Superior temporal gyrus (tissue), 1 donor: ENCODE data around the gene FCSK.

Source experiments
- DNase-seq: peaks from one replicate; pipeline ENCODE4 v3.0.0-alpha.2; 2016; ENCODE audit errors: extremely low spot score

FCSK gene

GRCh38 chr16:70455910-70456309, 1.5 kb downstream of the FCSK start:
- no peak for DNase-seq

DNA sequence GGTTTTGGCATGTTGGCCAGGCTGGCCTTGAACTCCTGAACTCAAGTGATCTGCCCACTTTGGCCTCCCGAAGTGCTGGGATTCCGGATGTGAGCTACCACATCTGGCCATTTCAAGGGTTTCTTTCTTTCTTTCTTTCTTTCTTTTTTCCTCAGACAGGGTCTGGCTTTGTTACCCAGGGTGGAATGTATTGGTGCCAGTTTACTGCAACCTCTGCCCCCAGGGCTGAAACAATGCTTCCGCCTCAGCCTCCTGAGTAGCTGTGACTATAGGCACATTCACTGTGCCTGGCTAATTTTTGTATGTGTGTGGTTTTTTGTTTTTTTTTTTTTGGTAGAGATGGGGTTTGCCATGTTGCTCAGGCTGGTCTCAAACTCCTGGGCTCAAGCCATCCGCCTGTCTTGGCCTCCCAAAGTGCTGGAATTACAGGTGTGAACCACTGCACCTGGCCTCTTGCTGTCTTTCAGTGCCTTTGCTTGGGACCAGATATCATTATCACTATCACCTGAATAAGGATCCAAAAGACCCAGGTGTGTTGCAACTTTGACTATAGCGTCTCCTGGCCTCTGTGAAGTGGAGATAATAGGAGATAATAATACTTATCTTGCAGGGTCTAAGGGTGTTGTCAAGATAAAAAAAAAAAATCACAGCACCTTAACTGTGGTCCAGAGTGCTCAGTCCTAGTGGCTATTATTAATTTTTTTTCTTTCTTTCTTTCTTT, 3.2 kb downstream of the FCSK start:
- DNase-seq: no peak

GRCh38 chr16:70460737-70461261, 6.4 kb downstream of the FCSK start:
- DNase-seq: no peak

DNA sequence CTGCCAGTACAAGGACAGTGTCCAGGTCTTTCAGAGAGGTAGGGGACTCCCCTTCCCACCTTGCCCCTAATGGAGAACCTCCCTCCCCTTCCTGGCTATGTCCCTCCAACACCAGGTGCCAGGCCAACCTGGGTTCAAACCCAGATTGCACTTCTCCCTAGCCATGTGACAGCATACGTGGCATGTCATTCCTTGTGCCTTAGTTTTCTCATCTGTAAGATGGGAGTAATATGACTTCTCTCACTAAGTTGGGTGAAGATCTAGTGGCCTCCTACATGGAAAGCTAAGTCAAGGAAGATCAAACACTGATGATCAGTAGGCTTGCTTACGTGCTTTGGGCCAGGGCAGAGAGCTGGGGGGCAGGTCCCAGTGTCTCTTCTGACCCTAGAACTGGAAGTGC, 8.8 kb downstream of the FCSK start:
- DNase-seq: no peak

DNA sequence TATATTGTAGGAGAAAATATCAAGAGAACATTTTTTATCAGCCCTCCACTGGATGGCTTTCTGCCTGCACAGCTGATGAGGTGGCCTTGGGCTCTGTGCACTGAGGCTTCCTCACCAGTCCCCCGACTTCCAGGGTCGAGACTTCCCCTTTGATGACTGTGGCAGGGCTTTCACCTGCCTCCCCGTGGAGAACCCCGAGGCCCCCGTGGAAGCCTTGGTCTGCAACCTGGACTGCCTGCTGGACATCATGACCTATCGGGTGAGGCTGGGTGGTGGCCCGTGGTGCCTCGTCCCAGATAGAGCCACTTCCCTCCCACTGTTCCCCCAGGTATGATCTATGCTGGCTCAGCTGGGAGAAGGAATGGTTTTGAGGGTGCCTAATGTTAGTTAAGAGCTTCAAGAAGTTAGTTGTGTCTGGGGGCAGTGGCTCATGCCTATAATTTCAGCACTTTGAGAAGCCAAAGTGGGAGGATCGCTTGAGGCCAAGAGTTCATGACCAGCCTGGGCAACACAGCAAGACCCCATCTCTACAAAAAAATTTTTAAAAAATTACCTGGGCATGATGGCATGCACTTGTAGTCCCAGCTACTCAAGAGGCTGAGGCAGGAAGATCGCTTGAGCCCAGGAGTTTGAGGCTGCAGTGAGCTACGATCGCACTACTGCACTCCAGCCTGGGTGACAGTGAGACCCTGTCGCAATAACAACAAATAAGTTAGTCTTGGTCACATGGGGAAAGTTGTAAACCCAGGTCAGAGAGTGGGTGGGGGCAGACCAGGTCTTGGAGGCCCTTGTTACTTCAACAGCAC, 11.8 kb downstream of the FCSK start:
- no peak for DNase-seq

DNA sequence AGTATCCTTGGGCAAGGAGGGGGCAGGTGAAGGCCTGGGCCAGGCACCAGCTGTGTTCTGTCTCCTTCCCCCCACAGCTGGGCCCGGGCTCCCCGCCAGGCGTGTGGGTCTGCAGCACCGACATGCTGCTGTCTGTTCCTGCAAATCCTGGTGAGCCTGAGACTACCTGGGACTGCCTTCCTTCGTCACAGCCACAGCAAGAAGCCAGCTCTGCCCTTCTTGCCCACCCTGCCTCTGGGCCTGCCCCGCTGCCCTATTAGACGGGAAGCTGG, 12.3 kb downstream of the FCSK start:
- DNase-seq: no peak

DNA sequence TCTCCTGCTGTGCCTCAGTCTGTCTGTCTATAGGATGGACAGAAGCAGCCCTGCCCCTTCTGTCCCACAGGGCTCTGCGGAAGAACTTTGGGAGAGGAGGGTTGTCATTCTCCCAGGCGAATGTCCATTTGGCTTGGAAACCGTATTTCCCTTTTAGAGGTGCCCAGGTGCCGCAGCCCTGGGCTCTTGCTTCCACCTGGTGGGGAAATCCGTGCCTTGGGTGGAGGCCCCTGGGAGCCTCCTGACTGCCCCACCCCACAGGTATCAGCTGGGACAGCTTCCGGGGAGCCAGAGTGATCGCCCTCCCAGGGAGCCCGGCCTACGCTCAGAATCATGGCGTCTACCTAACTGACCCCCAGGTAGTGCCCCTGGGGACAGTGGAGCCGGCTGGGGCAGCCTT, 12.7 kb downstream of the FCSK start:
- no peak for DNase-seq

DNA sequence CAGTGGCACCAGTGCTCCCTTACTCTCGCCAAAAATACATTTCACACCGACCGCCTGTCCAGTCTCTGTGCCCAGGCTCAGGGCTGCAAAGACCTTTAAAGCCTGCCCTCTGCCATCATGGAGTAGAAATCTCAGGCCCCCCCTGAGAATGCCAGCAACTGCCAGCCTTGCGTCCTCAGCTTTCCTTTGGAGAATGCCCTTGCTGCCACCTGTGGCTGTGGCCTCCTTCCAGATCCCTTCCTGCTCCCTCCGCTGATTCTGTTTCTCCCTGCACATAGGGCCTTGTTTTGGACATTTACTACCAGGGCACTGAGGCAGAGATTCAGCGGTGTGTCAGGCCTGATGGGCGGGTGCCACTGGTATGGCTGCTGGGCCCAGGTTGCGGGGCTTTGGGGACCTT, 13.2 kb downstream of the FCSK start:
- no peak for DNase-seq

DNA sequence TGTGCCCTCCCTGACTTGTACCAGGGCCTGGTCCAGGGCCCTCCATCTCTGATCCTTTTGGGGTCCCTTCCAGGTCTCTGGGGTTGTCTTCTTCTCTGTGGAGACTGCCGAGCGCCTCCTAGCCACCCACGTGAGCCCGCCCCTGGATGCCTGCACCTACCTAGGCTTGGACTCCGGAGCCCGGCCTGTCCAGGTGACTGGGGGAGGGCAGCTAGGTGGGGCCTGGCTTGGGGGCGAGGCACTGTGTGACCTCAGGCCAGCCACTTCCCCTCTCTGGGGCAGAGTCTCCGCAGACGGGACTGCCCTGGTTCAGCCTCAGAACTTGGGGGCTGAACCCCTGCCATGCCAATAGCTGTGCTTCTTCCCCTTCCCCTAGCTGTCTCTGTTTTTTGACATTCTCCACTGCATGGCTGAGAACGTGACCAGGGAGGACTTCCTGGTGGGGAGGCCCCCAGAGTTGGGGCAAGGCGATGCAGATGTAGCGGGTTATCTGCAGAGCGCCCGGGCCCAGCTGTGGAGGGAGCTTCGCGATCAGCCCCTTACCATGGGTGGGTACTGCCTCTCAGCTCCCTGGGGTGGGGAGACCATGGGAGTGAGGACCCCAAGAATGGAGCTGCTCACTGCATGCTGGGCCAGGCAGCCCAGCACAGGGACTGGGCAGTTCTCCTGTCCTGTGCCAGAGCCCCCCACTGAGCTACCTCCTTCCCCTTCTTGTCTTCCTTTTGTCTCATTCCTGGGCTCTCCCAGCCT, 14.6 kb downstream of the FCSK start:
- no peak for DNase-seq

DNA sequence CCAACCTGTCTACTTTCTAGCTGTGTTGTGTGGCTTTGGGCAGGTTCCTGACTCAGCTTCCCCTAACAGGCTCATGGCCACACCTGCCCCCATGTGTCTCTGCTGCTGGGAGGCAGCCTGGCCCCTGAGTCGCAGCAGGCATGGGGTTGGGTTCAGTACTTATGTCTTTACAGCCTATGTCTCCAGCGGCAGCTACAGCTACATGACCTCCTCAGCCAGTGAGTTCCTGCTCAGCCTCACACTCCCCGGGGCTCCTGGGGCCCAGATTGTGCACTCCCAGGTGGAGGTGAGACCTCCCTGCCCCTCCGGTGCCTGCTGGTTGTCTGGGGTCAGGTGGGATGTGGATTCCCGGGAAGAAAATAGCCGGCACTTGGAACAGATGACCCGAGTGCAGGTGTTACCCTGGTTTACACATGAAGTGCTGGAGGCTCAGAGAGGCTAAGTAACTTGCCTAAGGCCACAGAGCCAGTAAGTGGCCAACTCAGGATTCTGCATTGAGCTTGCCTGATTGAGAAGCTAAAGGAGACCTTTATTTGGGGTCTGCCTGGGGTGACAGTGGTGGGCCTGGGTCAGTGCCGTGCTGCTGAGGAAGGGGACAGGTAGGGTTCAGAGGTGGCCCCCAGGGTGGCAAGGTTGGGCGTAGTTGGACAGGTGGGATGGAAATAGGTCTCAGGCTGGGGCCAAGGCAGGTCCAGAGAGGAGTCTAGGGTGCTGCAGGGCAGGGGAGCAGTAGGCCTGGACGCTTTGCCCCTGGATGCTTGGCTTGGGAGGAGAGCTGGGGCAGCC, 15.9 kb downstream of the FCSK start:
- no peak for DNase-seq

DNA sequence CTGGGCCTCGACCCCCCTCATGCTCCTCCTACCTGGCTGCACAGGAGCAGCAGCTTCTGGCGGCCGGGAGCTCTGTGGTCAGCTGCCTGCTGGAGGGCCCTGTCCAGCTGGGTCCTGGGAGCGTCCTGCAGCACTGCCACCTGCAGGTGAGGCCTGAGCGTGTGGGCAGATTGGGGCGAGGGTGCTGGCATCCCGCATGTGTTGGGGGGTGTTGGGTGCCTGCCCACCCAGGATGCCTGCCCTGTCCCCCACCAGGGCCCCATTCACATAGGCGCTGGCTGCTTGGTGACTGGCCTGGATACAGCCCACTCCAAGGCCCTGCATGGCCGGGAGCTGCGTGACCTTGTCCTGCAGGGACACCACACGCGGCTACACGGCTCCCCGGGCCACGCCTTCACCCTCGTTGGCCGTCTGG, 16.5 kb downstream of the FCSK start:
- DNase-seq: no peak

- no peak for DNase-seq
Observed at GRCh38 chr16:70472786-70473433, 18.5 kb downstream of the FCSK start.

DNA sequence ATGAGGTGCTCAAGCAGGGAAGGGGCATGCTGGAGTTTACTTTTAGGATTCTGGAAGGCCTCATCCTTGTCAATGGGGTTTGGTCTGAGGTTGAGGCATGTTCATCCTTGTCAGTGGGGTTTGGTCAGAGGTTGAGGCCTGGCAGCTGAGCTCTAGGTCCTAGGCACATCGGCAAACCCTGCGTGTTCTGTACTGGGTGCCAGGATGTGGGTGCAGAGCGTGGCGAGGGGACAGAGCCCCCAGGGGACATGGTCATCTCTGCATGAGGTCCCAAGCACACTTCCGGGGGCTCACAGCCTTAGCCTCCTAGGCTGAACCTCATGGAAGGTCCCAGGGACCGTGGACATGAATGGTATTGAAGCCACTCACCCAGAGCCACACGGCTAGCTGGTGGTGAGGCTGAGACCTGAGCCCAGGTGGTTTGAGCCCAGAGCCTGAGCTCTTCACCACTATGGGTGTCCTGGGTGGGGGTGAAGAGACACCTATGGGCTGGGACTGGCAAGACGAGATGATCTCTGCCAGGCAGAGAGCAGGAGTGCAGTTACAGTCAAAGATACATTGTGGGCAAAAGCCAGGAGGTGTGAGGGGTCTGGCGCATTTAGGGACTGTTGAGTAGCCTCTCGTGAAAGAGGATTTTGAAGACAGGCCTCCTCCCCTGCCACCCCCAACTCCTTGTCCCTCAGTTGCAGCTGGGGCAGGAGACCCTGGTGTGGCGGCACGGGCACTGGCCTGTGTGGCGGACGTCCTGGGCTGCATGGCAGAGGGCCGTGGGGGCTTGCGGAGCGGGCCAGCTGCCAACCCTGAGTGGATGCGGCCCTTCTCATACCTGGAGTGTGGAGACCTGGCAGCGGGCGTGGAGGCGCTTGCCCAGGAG, 19.3 kb downstream of the FCSK start:
- DNase-seq: no peak

DNA sequence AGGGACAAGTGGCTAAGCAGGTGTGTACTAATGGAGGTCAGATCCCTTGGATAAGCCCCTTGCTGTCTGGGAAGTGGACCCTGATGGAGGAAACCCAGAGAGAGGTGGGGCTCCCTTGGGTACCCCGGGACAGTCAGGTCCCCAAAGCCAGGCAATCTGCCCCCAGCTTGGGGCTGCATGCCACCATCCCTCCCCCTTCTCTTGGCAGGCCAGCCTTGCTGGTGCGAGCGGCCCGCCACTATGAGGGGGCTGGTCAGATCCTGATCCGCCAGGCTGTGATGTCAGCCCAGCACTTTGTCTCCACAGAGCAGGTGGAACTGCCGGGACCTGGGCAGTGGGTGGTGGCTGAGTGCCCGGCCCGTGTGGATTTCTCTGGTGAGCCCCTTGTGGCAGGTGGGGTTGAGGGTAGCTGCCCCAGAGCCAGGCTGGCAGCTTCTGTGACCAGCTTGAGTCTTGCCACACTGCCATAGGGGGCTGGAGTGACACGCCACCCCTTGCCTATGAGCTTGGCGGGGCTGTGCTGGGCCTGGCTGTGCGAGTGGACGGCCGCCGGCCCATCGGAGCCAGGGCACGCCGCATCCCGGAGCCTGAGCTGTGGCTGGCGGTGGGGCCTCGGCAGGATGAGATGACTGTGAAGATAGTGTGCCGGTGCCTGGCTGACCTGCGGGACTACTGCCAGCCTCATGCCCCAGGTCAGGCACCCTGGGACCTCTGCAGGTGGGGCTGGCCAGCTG, 20.1 kb downstream of the FCSK start:
- DNase-seq: no peak

- no peak for DNase-seq
Observed at GRCh38 chr16:70475054-70475871, 20.9 kb downstream of the FCSK start.

DNA sequence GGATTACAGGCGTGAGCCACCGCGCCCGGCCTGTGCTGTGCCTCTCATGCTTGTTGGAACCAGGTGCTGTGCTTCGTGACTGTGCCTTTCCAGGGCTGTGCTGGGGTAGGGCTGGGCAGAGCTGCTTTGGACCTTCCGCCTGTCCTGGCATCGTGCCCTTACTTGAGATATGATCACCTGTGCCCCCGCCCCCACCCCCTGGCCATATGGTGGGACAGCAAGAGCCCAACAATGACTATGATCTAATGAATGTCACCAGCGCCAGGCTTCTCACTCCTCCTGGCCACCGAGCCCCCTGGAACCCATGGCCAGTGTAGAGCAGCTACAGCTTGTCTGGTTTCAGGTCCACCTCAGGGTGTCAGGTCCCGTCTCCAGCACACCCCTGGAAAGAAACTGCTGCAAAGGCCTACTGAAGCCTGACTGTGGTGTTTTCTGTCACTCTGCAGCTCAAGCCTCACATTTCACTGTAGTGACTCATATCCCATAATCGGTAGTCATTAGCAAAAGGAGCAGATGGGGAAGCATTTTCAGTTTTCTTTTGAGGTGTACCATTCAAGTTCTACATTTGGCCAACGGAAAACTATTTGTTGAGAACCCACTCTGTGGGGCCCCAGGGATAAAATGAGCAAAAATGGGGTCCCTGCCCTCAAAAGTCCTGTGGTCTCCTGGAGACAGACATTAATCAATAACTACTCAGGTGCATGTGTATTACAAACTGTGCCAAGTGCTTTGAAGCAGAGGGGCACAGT, 22.1 kb downstream of the FCSK start:
- peak; percentile 33 for DNase-seq

DNA sequence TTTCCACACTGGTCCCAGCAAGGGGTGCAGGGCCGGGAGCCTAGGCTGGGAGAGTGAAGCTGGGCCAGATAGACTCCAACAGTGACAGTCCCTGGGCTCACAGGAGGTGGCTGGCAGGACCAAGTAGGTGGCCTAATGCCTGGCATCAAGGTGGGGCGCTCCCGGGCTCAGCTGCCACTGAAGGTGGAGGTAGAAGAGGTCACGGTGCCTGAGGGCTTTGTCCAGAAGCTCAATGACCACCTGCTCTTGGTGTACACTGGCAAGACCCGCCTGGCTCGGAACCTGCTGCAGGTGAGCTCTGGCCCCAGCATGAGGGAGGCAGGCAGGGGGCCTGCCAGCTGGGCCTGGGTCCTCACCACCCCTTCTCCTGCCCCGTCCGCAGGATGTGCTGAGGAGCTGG, 23.8 kb downstream of the FCSK start:
- DNase-seq: no peak

GRCh38 chr16:70478912-70479341, 24.5 kb downstream of the FCSK start:
- DNase-seq: no peak
